Breast epithelium (tissue), 4 donors: ENCODE measurements around the gene TMEM176B. TPM values are rescaled to one million over a fixed set of nuclear protein-coding genes. Genes with fewer than 3 reads are reported as not detected.
A peak's percentile ranks its signal among the peaks of the same experiment; 100 is the strongest.

Experiments
- DNase-seq, 2 donors: peaks; one replicate each; pipeline ENCODE4 v3.0.0-alpha.2; 2019; ENCODE audit warnings: low spot score in 2 of 2
- H3K27ac ChIP-seq, 2 donors: fragments of 200-600 bp; sonication (generic) in 1 of 2; one replicate each; pipeline ENCODE4 v1.5.1; 2016 to 2019; ENCODE audit warnings: mild to moderate bottlenecking in 1 of 2
- H3K27me3 ChIP-seq, 2 donors: fragments of 200-600 bp; sonication (generic) in 1 of 2; one replicate each; pipeline versions ENCODE4 v1.5.1 to v1.6.0; 2017 to 2019; ENCODE audit warnings: control low read depth in 1 of 2, mild to moderate bottlenecking in 1 of 2
- H3K36me3 ChIP-seq: fragments of 200-600 bp; one replicate; pipeline ENCODE4 v1.5.1; 2019
- H3K4me1 ChIP-seq, 2 donors: fragments of 200-600 bp; sonication (generic); one replicate each; pipeline ENCODE4 v1.5.1; 2016 to 2019; ENCODE audit warnings: control low read depth in 1 of 2
- H3K4me3 ChIP-seq, 3 donors: fragments of 200-600 bp; sonication (generic); 1 replicate in 2 of 3; 2 replicates in 1 of 3; pipeline ENCODE4 v1.5.1; 2016 to 2019; ENCODE audit warnings: mild to moderate bottlenecking in 3 of 3, moderate library complexity in 2 of 3
- H3K9me3 ChIP-seq, 2 donors: fragments of 200-600 bp; sonication (generic) in 1 of 2; one replicate each; pipeline ENCODE4 v1.5.1; 2016 to 2019; ENCODE audit warnings: control low read depth in 1 of 2
- POLR2A ChIP-seq: fragments of 450-650 bp; IDR thresholded peaks from one replicate; pipeline ENCODE4 v1.6.1; 2016; ENCODE audit warnings: antibody characterized with exemption, mild to moderate bottlenecking, moderate library complexity
- POLR2AphosphoS5 ChIP-seq, 3 donors: sonication (generic); formaldehyde crosslinking; IDR thresholded peaks; one replicate each; pipeline ENCODE4 v1.6.1; 2017; ENCODE audit warnings: antibody characterized with exemption in 3 of 3
- intact Hi-C: fragments of 100-400 bp; cut with DNase I; formaldehyde crosslinking; loops from one replicate; pipeline ENCODE4 v1.15.1; 2023; ENCODE audit warnings: low total_unique reads
- total RNA-seq, 3 donors: library from RNA; depleted of rRNA; stranded (reverse); fragments of >200 nt; gene quantifications; one replicate each; pipeline ENCODE4 v1.1.0, GENCODE V29; 2016
- TF ChIP-seq, protein P1 (sequence below), 3 donors: fragments of 450-650 bp; IDR thresholded peaks; one replicate each; pipeline ENCODE4 v1.5.1; 2016 to 2017; ENCODE audit warnings: antibody characterized with exemption in 3 of 3, mild to moderate bottlenecking in 3 of 3, moderate library complexity in 3 of 3

Gene TMEM176B
- total RNA-seq, 3 donors from 2014 or later, result 49.1 to 105 (median 75.5) TPM

DNA sequence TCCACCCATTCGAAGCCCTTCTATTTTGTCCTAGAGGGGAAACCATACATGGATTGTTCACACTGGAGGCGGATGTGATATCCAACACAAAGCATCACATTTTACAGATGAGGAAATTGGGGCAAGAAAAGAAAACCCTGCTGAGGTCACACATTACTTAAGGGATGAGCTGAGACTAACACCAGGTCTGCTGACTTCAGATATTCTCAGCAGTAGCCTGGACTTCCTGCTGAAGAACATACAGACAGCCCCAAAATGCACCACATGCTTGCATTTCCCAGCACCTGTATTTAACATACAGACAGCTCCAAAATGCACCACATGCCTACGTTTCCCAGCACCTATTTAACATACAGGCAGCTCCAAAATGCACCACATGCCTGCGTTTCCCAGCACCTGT lies 51.8 kb downstream of the TMEM176B start:
- Histone ChIP-seq H3K36me3 (no peaks in the 10 kb centered on the region), H3K27ac (no peak overlapping the region), H3K4me3 (no peak overlapping the region), H3K9me3 (no peaks in the 10 kb centered on the region), H3K27me3 (no peaks in the 10 kb centered on the region), H3K4me1 (no peaks in the 10 kb centered on the region)
- intact Hi-C loops, result no loop called here
- TF ChIP-seq POLR2AphosphoS5 (IDR thresholded peaks at IDR 0.05), result no peak
- no peak for TF ChIP-seq POLR2A
- TF ChIP-seq, protein P1, sequence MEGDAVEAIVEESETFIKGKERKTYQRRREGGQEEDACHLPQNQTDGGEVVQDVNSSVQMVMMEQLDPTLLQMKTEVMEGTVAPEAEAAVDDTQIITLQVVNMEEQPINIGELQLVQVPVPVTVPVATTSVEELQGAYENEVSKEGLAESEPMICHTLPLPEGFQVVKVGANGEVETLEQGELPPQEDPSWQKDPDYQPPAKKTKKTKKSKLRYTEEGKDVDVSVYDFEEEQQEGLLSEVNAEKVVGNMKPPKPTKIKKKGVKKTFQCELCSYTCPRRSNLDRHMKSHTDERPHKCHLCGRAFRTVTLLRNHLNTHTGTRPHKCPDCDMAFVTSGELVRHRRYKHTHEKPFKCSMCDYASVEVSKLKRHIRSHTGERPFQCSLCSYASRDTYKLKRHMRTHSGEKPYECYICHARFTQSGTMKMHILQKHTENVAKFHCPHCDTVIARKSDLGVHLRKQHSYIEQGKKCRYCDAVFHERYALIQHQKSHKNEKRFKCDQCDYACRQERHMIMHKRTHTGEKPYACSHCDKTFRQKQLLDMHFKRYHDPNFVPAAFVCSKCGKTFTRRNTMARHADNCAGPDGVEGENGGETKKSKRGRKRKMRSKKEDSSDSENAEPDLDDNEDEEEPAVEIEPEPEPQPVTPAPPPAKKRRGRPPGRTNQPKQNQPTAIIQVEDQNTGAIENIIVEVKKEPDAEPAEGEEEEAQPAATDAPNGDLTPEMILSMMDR (IDR thresholded peaks at IDR 0.05), result no peak
- DNase-seq, result no peak

GRCh38 chr7:150746921-150747320 lies 53.2 kb downstream of the TMEM176B start:
- Histone ChIP-seq H3K27ac (peak overlapping the region in 1 of 2 donors; percentile 25), H3K36me3 (no peaks in the 10 kb centered on the region), H3K4me1 (no peaks in the 10 kb centered on the region), H3K9me3 (no peaks in the 10 kb centered on the region), H3K27me3 (no peaks in the 10 kb centered on the region), H3K4me3 (no peak overlapping the region)
- intact Hi-C loops, result no loop called here
- DNase-seq, result no peak
- no peak for TF ChIP-seq POLR2AphosphoS5 (IDR thresholded peaks at IDR 0.05)
- TF ChIP-seq POLR2A, result no peak
- TF ChIP-seq, protein P1 (IDR thresholded peaks at IDR 0.05), result no peak

GRCh38 chr7:150745876-150746275 lies 54.3 kb downstream of the TMEM176B start:
- no peak for DNase-seq
- Histone ChIP-seq H3K9me3 (no peaks in the 10 kb centered on the region), H3K4me3 (no peak overlapping the region), H3K4me1 (no peaks in the 10 kb centered on the region), H3K27ac (no peak overlapping the region), H3K27me3 (no peaks in the 10 kb centered on the region), H3K36me3 (no peaks in the 10 kb centered on the region)
- intact Hi-C loops, result loop anchor here (1.0 kb wide), 1 partner anchor 8 kb away; no protein-coding TSS in a partner anchor
- TF ChIP-seq POLR2AphosphoS5 (IDR thresholded peaks at IDR 0.05) (no peak), POLR2A (no peak)
- TF ChIP-seq, protein P1 (IDR thresholded peaks at IDR 0.05), result no peak

DNA sequence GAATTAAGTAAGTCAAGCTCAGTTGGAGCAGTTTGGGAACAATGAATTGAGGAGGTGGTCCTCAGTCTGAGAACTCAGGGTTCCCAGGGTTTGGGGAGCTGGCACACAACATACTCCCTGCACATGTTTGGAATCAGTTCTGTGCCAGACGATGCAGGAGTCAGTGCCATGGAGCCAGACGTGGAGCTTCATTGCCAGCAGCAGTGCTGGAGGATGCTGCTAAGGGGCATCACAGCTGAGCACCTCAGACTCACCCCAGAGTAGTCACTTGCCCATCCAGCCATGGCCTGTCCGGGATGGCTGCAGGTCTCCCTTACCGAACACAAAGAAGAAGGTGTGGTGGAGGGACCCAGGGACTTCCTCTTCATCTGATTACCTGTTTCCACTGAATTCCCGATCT lies 55.1 kb downstream of the TMEM176B start:
- intact Hi-C loops, result loop anchor here (1.0 kb wide), 1 partner anchor 9 kb away; no protein-coding TSS in a partner anchor

GRCh38 chr7:150744041-150744656 lies 56.0 kb downstream of the TMEM176B start:
- Histone ChIP-seq H3K9me3 (no peaks in the 10 kb centered on the region), H3K4me3 (no peak overlapping the region), H3K27me3 (no peaks in the 10 kb centered on the region), H3K36me3 (no peaks in the 10 kb centered on the region), H3K4me1 (no peaks in the 10 kb centered on the region), H3K27ac (peak overlapping the region in 1 of 2 donors; percentile 3)
- intact Hi-C loops, result no loop called here
- TF ChIP-seq POLR2AphosphoS5 (IDR thresholded peaks at IDR 0.05) (no peak), POLR2A (no peak)
- TF ChIP-seq, protein P1 (IDR thresholded peaks at IDR 0.05), result no peak
- no peak for DNase-seq

More for the DNA sequence above, 55.1 kb downstream of the TMEM176B start:
- no peaks in the 10 kb centered on the region for H3K4me1 ChIP-seq
- H3K36me3 ChIP-seq, result no peaks in the 10 kb centered on the region
- TF ChIP-seq POLR2A, result no peak
- H3K27me3 ChIP-seq, result no peaks in the 10 kb centered on the region
- H3K9me3 ChIP-seq, result no peaks in the 10 kb centered on the region
- no peak for DNase-seq
- H3K27ac ChIP-seq, result no peak overlapping the region
- H3K4me3 ChIP-seq, result no peak overlapping the region
